K562 (cell line): Measurements from ENCODE around the gene RBM44. TPM values are rescaled to one million over a fixed set of nuclear protein-coding genes. Genes with fewer than 3 reads are reported as not detected.

Source experiments
- ATAC-seq: fragments of 200-7000 bp; cut with Tn5 transposase; 3 replicates; pipeline ENCODE4 v1.9.1; 2020; ENCODE audit warnings: moderate library complexity
- BruUV-seq: library from RNA; stranded (reverse); fragments of 400-500 nt; replicated peaks from 2 replicates; lab custom pipeline; 2021; lab: Mats Ljungman, UMichigan
- CTCF ChIA-PET: fragments of 300-600 bp; formaldehyde crosslinking; extraction: SDS; loops from one replicate; lab custom pipeline; 2021; ENCODE audit warnings: low intra/inter-chr PET ratio; lab: Yijun Ruan, JAX
- POLR2A ChIA-PET: fragments of 300-600, 350-650 bp; sonication (Branson Sonifier 250); formaldehyde crosslinking; extraction: SDS; loops from one replicate; lab custom pipeline; 2021; ENCODE audit warnings: antibody characterized with exemption, inconsistent platforms; lab: Yijun Ruan, JAX
- DNase-seq, 4 experiments: peaks; one replicate each; pipeline versions ENCODE4 v3.0.0 to v3.0.0-alpha.2; 2011 to 2018; ENCODE audit warnings: low spot score in 3 of 4, mixed read lengths in 3 of 4; ENCODE audit errors: extremely low read depth in 1 of 4
- FAIRE-seq: peaks from 2 replicates; lab custom pipeline; 2011; peaks lifted over from hg19 to GRCh38; lab: Jason Lieb, UNC
- H2AFZ ChIP-seq: 2 replicates; pipeline ENCODE4 v1.6.0; 2011; ENCODE audit warnings: low read depth, low read length, control low read depth, inconsistent platforms
- H3K27ac ChIP-seq: fragments of 200-600 bp; 3 replicates; pipeline ENCODE4 v1.8.0; 2011; ENCODE audit warnings: low read depth, mild to moderate bottlenecking, control low read depth, inconsistent platforms, low read length, moderate library complexity, mixed read lengths; ENCODE audit errors: extremely low read depth
- H3K27me3 ChIP-seq, 2 experiments: fragments of 300-600 bp in 1 of 2; 2 replicates in 1 of 2; 3 replicates in 1 of 2; pipeline versions ENCODE4 v1.6.0 to v1.8.0; 2011; ENCODE audit warnings: inconsistent platforms in 2 of 2, low read length in 2 of 2, mild to moderate bottlenecking in 1 of 2, mixed read lengths in 1 of 2, moderate library complexity in 1 of 2; ENCODE audit not compliant: control insufficient read depth in 2 of 2, insufficient read depth in 2 of 2
- H3K36me3 ChIP-seq: fragments of 300-600 bp; 3 replicates; pipeline ENCODE4 v1.8.0; 2011; ENCODE audit warnings: mild to moderate bottlenecking, low read length, inconsistent platforms; ENCODE audit not compliant: control insufficient read depth, insufficient read depth
- H3K4me1 ChIP-seq, 2 experiments: fragments of 200-600 bp in 1 of 2; replicated peaks in 1 of 2; 2 replicates in 1 of 2; 3 replicates in 1 of 2; pipeline versions ENCODE4 v1.5.1 to v1.8.0; 2011; ENCODE audit warnings: inconsistent platforms in 2 of 2, low read length in 2 of 2, mild to moderate bottlenecking in 1 of 2, mixed read lengths in 1 of 2, moderate library complexity in 1 of 2; ENCODE audit not compliant: control insufficient read depth in 2 of 2, insufficient read depth in 2 of 2
- H3K4me2 ChIP-seq: 2 replicates; pipeline ENCODE4 v1.6.1; 2011; ENCODE audit warnings: low read length, control low read depth, inconsistent platforms, mixed read lengths; ENCODE audit not compliant: insufficient read depth
- H3K4me3 ChIP-seq: fragments of 200-600 bp; sonication (generic), shearing (Covaris generic); 2 replicates; pipeline ENCODE4 v1.5.1; 2016; ENCODE audit warnings: control low read depth, inconsistent platforms
- H3K79me2 ChIP-seq: fragments of 200-600 bp; 3 replicates; pipeline ENCODE4 v1.8.0; 2011; ENCODE audit warnings: low read length, inconsistent platforms; ENCODE audit not compliant: control insufficient read depth, insufficient read depth
- H3K9ac ChIP-seq, 2 experiments: 2 replicates each; pipeline versions ENCODE4 v1.6.0 to v1.6.1; 2011; ENCODE audit warnings: low read depth in 2 of 2, low read length in 2 of 2, control low read depth in 1 of 2, inconsistent platforms in 1 of 2, mild to moderate bottlenecking in 1 of 2, mixed read lengths in 1 of 2; ENCODE audit not compliant: insufficient read depth in 1 of 2
- H3K9me1 ChIP-seq: one replicate; pipeline ENCODE4 v1.6.0; 2011; ENCODE audit warnings: inconsistent platforms, mild to moderate bottlenecking, low read length, moderate library complexity; ENCODE audit not compliant: control insufficient read depth, insufficient read depth
- H3K9me3 ChIP-seq: replicated peaks from 2 replicates; pipeline ENCODE4 v1.5.1; 2011; ENCODE audit warnings: low read depth, low read length, inconsistent platforms; ENCODE audit not compliant: control insufficient read depth, insufficient read depth
- H4K20me1 ChIP-seq: replicated peaks from 2 replicates; pipeline ENCODE4 v1.6.1; 2011; ENCODE audit warnings: low read length, inconsistent platforms, mixed read lengths; ENCODE audit not compliant: control insufficient read depth, insufficient read depth
- HNRNPL ChIP-seq: fragments of 200-400 bp; formaldehyde crosslinking; IDR thresholded peaks from 2 replicates; pipeline ENCODE4 v1.6.1; 2017; ENCODE audit warnings: low read depth, mild to moderate bottlenecking, low read length
- KDM2B ChIP-seq: fragments of 250-450 bp; sonication (Bioruptor Pico); IDR thresholded peaks from 2 replicates; pipeline ENCODE4 v1.8.0; 2021; ENCODE audit warnings: mild to moderate bottlenecking, moderate library complexity
- MEF2A ChIP-seq: IDR thresholded peaks from 2 replicates; pipeline ENCODE4 v1.6.1; 2011; ENCODE audit warnings: low read depth, mild to moderate bottlenecking, low read length, moderate library complexity; ENCODE audit not compliant: control insufficient read depth
- PHF20 ChIP-seq: fragments of 450-650 bp; IDR thresholded peaks from 2 replicates; pipeline ENCODE4 v1.6.1; 2018; ENCODE audit not compliant: partially characterized antibody
- WGBS: fragments of 100-300 bp; shearing (Covaris generic); methylation state at CpG from one replicate; pipeline ENCODE4 v1.1.6; 2016; ENCODE audit warnings: low coverage, mixed read lengths; ENCODE audit not compliant: insufficient coverage; ENCODE audit errors: missing lambda C conversion rate; 5-methylcytosine and 5-hydroxymethylcytosine counted together
- in situ Hi-C: fragments of 300-500 bp; cut with MboI; formaldehyde crosslinking; loops from 4 replicates; pipeline ENCODE4 v1.15.0; 2018; ENCODE audit warnings: inconsistent platforms, mixed read lengths
- intact Hi-C: fragments of 100-400 bp; cut with micrococcal nuclease; formaldehyde crosslinking; loops from 2 replicates; pipeline ENCODE4 v1.14.2; 2022
- polyA plus RNA-seq, 8 experiments: library from polyadenylated mRNA; depleted of rRNA in 4 of 8; stranded (reverse) in 5 of 8; unstranded in 3 of 8; fragments of >200 nt; fragmentation: Nextera tagmentation in 2 of 8; fragmentation: Illumina TruSeq in 1 of 8; extraction: Ambion mirVana in 2 of 8; extraction: Trizol in 1 of 8; gene quantifications; 2 replicates each; pipeline versions ENCODE4 v1.2.1 to v1.2.3, GENCODE V29; 2011 to 2014; ENCODE audit warnings: inconsistent platforms in 1 of 8, missing spikeins in 1 of 8
- total RNA-seq, 7 experiments: library from RNA; depleted of rRNA in 6 of 7; stranded (reverse); fragments of >200 nt in 6 of 7; fragmentation: Illumina TruSeq in 2 of 7; extraction: Trizol in 2 of 7; gene quantifications; 2 replicates each; pipeline versions ENCODE4 v1.2.1 to v1.2.3, GENCODE V29; 2011 to 2021; ENCODE audit warnings: low replicate concordance in 1 of 7

RBM44 gene
- total and polyA plus RNA-seq, 9 of the 15 experiments (the other 6 are each of a cell fraction or from before 2014, with no cell fraction given): 0.04 to 0.25 (median 0.13) TPM

DNA sequence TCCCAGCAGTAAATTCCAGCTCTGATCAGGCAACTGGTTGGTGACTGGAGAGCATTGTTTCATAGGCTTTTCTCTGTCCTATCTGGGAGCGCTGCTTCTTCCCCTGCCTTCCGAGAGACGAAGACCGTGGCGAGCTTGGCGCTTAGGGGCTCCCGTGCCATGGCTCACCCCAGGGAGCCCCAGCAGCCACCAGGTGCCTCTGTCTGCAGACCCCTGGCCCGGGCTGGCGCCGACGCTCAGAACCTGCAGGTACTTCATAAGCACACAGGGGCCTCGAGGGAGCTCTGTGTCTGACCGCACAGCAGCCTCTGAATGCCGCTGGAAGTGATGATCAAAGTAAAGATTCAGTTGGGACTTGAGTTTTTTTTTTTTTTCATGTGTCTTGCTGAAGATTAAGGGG, 19.1 kb upstream of the RBM44 start:
- no peaks in the 10 kb centered on the region for H3K4me1 ChIP-seq
- intact Hi-C loops (no loop called here), in situ Hi-C loops (no loop called here)
- no peak overlapping the region for H3K4me2 ChIP-seq
- no peak overlapping the region for H2AFZ ChIP-seq
- H3K9me3 ChIP-seq: no peaks in the 10 kb centered on the region
- BruUV-seq: no TSS peak
- TF ChIP-seq HNRNPL: no peak
- no peak for TF ChIP-seq MEF2A
- H3K36me3 ChIP-seq: peaks cover 13% of the 10 kb centered on the region; the same call in 2 of the 3 replicates
- CTCF ChIA-PET: no interaction called here
- no peaks in the 10 kb centered on the region for H3K27me3 ChIP-seq
- H3K27ac ChIP-seq: no peak overlapping the region
- POLR2A ChIA-PET: interaction anchor here (0.6 kb wide), 2 partner anchors 25 to 129 kb away, joined by 3 read pairs; no protein-coding TSS in a partner anchor
- H3K79me2 ChIP-seq: no peaks in the 10 kb centered on the region
- 97% methylated on average over 8 of the region's 14 CpGs for WGBS
- FAIRE-seq (no peak), ATAC-seq (no peak), DNase-seq (no peak)
- no peak overlapping the region for H3K9ac ChIP-seq
- H3K9me1 ChIP-seq: no peaks in the 10 kb centered on the region
- H3K4me3 ChIP-seq: no peak overlapping the region
- H4K20me1 ChIP-seq: no peaks in the 10 kb centered on the region; the same call in 1 of the 2 replicates

DNA sequence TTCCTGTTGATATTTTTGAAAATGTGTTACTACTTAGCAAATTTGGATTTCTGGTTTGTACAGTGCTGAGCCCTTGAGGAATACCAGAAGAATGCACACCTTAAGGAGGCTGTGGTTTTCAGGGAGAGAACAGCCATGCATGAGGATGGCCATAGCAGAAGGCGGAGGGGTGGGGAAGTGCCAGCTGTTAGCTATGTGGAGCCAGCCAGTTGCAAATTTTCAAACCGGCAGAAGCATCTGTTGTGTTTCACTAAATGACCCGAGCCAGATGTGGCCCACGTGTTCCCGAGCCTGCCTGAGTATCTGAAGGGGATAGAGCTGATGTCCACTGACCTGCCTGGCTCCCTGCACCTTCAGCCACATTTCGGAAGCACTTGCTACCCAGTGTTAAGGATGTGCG, 16.4 kb upstream of the RBM44 start:
- H3K36me3 ChIP-seq: peaks cover 10% of the 10 kb centered on the region; the same call in 1 of the 3 replicates
- ATAC-seq (no peak), DNase-seq (no peak), FAIRE-seq (no peak)
- intact Hi-C loops (no loop called here), in situ Hi-C loops (no loop called here)
- H3K27ac ChIP-seq: no peak overlapping the region
- H3K9me1 ChIP-seq: no peaks in the 10 kb centered on the region
- 57% methylated on average over 6 of the region's 7 CpGs for WGBS
- no peak overlapping the region for H3K4me3 ChIP-seq
- no peaks in the 10 kb centered on the region for H3K27me3 ChIP-seq
- CTCF ChIA-PET: no interaction called here
- POLR2A ChIA-PET: interaction anchor here (0.5 to 1.2 kb wide), 3 partner anchors 10 to 305 kb away, joined by 3 to 5 read pairs (median 3); no protein-coding TSS in a partner anchor
- no peaks in the 10 kb centered on the region; the same call in 1 of the 2 replicates for H3K9me3 ChIP-seq
- no peak overlapping the region for H3K9ac ChIP-seq
- H3K4me2 ChIP-seq: no peak overlapping the region
- H4K20me1 ChIP-seq: no peaks in the 10 kb centered on the region
- no peak overlapping the region for H2AFZ ChIP-seq
- TF ChIP-seq PHF20: no peak
- no peak for TF ChIP-seq KDM2B (CRISPR knock-in tag)
- H3K4me1 ChIP-seq: no peaks in the 10 kb centered on the region
- H3K79me2 ChIP-seq: no peaks in the 10 kb centered on the region
- BruUV-seq: no TSS peak
